GM18951 (cell line): Measurements from ENCODE around the gene ST3GAL4.

Experiments
- POLR2A ChIP-seq: IDR thresholded peaks from 4 replicates; pipeline ENCODE4 v1.6.1; 2011; ENCODE audit warnings: mild to moderate bottlenecking; ENCODE audit not compliant: insufficient read length, insufficient read depth; ENCODE audit errors: extremely low read depth
- in situ Hi-C: fragments of 300-500 bp; cut with MboI; formaldehyde crosslinking; loops from one replicate; pipeline ENCODE4 v1.12.0; 2022; ENCODE audit warnings: low sequenced_read_pairs, mixed read lengths, inconsistent platforms; ENCODE audit not compliant: unreplicated experiment

Gene ST3GAL4

GRCh38 chr11:126456783-126457542 lies 101.5 kb downstream of the ST3GAL4 start:
- TF ChIP-seq POLR2A, result no peak

GRCh38 chr11:126457817-126458216 lies 102.3 kb downstream of the ST3GAL4 start:
- TF ChIP-seq POLR2A, result no peak
- in situ Hi-C loops, result no loop called here

More at GRCh38 chr11:126456783-126457542, 101.5 kb downstream of the ST3GAL4 start:
- in situ Hi-C loops, result no loop called here

- in situ Hi-C loops, result no loop called here
- no peak for TF ChIP-seq POLR2A
Observed at GRCh38 chr11:126459691-126460281, 104.3 kb downstream of the ST3GAL4 start.

GRCh38 chr11:126460417-126461095 lies 105.1 kb downstream of the ST3GAL4 start:
- in situ Hi-C loops, result no loop called here
- TF ChIP-seq POLR2A, result no peak

GRCh38 chr11:126461096-126461440 lies 105.6 kb downstream of the ST3GAL4 start:
- no peak for TF ChIP-seq POLR2A
- in situ Hi-C loops, result no loop called here

- no peak for TF ChIP-seq POLR2A
- in situ Hi-C loops, result no loop called here
Observed at GRCh38 chr11:126461996-126462395, 106.5 kb downstream of the ST3GAL4 start.

DNA sequence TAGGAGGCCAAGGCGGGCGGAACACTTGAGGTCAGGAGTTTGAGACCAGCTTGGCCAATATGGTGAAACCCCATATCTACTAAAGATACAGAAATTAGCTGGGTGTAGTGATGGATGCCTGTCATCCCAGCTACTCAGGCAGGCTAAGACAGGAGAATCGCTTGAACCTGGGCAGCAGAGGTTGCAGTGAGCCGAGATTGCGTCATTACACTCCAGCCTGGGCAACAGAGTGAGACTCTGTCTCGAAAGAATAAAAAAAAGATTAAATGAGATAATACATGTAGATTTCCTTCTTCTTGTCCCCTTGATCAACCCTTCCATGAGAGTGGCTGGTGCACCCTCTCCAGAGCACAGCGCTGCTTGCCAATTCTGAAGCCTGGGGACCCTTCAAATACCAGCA lies 106.9 kb downstream of the ST3GAL4 start:
- in situ Hi-C loops, result no loop called here
- TF ChIP-seq POLR2A, result no peak
